HG03558 (cell line): ENCODE results near the gene NOL3.

Experiments used
- ATAC-seq: cut with Tn5 transposase; IDR thresholded peaks from one replicate; pipeline ENCODE4 v1.9.1; 2021; ENCODE audit warnings: moderate number of reproducible peaks; ENCODE audit not compliant: unreplicated experiment; ENCODE audit errors: extremely low read depth

Gene NOL3

DNA sequence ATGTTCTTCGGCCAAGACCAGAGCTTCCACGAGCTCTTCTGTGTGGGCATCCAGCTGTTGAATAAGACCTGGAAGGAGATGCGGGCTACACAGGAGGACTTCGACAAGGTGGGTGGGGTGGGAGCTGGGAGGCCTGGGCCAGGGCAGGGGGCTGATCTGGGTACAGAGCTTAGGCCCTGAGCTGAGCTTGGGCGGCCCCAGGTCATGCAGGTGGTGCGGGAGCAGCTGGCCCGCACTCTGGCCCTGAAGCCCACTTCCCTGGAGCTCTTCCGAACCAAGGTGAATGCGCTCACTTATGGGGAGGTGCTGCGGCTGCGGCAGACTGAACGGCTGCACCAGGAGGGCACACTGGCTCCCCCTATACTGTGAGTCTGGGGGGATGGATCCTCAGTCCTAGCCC lies 32.1 kb downstream of the NOL3 start:
- no peak for ATAC-seq

DNA sequence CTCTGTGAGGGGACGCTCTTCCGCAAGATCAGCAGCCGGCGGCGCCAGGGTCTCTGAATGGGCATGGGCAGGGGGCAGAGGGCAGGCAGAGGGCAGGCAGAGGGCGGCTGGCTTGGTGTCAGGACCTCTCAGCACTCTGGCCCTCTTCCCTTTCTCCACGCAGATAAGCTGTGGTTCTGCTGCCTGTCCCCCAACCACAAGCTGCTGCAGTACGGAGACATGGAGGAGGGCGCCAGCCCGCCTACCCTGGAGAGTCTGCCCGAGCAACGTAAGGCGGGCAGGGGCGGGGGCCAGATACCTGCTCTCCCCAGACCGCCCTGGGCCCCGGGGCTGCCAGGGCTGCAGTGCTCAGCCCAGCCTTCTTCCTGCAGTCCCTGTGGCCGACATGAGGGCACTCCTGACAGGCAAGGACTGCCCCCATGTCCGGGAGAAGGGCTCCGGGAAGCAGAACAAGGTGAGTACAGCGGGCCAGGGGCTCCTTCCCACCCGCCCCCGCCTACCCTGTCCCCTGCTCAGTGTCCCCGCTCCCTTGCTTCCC lies 32.7 kb downstream of the NOL3 start:
- no peak for ATAC-seq

DNA sequence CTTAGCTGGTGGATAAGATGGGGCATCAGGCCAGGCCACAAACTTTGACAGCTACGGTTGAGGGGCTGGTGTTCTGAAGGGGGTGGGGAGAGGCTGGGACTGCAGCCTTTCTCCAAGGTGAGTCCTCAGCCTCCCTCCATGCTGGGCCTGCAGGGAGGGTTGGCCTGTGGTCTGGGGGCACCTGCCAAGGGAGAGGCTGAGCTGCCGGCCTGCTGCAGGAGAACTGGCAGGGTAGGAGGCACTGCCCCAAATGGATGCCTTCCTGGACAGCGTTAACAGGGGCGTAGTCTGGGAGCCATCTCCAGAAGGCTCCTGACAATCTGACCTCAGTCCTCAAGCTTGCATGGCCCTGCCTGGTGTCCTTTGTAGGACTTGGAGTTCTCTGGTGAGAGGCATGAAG lies 33.7 kb downstream of the NOL3 start:
- no peak for ATAC-seq

DNA sequence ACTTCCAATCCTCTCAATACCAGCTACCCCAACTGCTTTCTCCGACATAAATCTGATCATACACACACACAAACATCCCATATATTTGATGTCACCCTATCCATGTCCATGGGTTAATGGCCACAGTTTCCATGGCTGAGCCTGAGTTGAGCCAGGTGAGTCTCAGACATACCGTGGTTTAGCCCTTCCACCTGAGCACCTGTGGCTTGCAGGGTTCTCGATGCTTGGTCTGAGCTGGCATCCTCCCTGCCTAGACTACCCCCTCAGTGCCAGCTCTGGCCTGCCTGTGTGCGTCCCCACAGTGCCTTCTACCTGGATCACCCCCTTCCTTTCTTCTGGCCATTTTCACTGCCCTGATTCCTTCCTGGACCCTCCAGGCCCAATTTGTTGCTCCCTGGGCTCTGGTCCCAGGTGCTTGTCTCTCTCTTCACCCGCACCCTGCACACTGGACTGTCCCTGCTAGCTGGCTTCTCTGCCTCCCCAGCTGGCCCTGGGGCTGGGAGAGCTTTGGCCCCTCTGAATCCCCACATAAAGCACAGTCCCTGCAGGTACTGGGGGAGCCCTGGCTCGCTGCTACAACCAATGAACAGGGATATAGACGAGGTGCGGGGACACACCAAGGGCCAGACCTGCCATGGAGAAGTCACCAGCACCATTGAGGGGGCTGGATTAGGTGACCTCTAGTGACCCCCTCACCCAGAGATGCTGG lies 35.9 kb downstream of the NOL3 start:
- no peak for ATAC-seq

DNA sequence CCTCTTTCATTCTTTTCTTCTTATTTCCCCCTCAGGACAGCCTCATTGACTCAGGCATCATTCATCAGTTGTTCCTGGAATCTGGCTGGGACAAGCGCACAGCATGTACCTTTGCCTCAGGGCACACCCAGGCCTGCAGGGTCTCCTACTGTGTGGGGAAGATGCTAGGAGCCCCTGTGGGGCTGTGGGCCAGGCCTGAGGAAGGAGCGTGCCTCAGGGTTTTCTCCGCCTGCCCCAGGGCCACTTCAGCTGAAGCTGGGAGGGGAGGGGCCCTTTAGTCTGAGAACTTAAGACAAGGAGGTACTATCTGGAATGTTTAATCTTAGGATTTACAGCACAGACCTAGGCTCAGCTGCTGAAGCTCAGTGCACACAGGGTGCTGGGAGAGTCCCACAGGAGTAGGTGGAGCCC lies 36.5 kb downstream of the NOL3 start:
- no peak for ATAC-seq

DNA sequence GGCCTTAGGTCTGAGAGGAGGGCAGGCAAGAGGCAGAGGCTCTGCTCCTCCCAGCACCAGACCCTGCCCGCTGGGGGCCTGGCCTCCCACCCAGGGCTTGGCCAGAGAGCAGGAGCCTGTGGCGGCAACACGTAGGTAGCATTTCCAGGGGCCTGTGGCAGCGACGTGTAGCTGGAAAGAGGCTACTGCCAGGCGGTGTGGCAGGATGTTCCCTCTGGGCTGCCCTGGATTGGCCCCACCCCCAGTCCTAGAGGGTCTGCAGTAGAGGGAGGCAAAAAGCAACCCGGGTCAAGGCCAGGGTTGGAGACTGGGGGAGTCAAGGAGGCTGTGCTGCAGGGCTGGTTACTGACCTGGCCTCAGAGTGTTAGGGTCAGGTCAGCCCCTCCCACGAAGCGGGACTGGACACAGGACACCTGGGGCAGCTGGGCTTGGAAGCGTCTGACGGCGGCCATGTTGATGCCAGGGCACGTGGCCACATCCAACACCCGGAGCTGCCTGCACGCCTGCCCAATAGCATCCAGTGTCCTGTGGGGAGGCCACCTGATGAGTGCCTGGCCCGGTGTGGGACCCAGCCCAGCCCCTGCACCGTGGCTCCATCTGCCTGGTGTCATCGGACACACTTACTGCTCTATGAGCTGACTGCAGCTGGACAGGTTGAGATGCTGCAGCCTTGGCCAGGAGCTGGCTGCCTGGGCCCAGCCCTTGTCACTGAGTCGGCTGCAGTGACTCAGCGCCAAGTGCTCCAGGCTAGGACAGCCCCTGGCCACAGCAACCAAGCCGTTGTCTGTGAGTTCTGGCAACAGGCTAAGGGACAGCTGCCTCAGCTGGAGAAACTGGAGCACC lies 37.1 kb downstream of the NOL3 start:
- ATAC-seq, result no peak

DNA sequence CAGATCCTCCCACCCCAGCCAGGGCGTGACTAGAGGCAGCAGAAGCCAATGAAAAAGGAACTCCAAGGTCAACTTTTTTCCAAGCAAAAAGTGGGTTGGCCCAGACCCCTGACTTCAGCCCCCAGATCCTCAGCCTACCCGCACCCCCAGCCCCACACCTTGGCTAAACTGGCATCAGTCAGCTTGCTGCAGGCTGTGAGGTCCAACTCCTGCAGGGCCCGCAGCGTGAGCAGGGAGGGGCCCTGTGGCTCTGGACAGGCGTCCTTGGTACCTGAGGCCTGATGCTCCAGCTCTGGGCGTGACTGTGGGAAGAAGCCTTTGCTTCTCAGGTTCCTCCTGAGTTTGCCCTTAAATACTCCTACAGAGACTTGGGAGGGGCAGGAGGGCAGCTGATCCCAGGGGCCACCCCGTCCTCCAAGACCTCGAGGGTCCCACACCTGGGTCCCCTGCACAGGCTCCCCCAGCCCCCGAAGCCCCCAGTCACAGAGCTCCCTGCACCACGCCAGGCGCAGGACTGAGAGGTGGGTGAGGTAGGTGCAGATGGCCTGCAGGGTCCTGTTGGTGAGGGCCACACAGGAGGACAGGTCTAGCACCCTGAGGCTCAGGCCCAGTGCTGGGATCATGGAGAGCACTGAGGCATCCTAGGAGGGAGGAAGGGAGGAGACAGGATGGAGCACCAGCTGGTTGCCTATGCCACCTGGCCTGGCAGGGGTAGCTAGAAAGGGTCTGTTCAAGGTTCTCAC lies 38.0 kb downstream of the NOL3 start:
- ATAC-seq, result no peak

DNA sequence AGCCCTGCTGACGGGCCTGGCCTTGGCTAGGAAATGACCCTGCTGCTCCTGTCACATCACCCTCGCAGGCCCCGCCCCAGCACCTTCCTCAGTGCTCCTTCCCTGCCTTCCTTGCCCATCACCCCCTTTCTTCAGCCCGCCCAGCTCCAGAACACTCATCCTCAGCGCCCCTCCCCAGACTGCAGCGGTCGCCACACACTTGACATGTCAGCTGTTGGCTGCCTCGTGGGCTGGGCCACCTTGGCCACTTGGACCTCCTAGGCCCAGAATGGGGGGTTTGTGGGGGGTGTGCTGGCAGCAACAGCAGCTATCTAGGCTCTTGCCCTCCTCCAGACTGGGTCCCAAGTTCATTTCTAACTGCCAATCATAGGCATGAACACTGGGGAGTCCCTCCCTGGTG lies 39.2 kb downstream of the NOL3 start:
- no peak for ATAC-seq

DNA sequence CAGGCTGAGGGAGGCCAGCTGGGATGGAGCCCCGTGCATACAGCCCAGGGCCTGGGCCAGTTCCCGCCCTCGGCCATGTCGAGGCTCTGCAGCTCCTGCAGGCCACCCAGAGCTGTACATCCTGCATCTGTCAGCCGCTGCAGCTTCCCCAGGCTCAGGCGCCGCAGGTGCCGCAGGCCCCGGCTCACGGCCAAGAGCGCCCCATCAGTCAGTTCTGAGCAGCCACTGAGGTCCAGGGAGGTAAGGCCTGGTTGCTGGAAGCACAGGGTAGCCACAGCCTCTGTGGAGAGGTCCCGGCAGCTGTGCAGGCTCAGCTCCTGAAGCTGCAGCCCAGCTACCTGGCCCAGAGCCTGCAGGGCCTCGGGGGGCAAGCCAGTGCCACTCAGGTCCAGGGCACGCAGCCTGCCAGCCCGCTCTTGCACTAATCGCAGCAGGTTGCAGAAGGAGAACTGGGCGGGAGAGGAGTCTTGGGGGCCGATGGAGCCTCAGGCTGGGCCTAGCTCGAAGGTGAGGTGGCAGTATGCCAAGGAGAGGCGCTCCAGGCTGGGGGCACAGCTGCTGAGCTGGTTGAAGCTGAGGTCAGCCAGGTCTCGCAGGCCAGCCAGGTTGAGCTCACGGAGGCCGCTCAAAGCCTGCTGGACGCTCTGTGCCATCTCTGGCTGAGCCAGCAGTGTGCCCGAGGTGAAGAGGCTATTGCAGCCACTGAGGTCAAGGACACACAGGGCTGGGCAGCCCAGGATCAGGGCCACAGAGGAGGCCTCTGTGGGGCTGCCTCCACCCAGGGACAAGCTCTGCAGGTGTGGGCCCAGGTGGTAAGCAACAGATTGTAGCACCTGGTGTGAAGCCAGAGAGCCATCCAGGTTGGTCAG lies 40.0 kb downstream of the NOL3 start:
- no peak for ATAC-seq

DNA sequence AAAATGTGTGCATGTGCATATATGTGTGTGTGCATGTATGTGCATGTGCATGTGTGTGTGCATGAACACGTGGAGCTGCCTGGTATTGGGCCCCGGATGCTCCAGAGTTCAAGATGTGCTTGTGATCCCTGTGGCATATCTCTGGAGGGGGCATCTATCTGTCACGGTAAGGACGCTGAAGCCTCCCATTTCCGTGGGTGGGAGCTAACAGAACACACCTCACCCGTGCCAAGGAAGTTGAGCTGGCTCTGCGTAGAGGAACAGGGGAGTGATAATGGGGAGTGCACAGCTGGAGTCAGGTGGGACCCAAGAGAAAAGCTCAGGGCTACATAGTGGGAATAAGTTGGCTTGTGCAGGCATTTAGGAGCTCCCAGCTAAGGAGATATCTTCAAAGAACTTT lies 41.3 kb downstream of the NOL3 start:
- ATAC-seq, result no peak

DNA sequence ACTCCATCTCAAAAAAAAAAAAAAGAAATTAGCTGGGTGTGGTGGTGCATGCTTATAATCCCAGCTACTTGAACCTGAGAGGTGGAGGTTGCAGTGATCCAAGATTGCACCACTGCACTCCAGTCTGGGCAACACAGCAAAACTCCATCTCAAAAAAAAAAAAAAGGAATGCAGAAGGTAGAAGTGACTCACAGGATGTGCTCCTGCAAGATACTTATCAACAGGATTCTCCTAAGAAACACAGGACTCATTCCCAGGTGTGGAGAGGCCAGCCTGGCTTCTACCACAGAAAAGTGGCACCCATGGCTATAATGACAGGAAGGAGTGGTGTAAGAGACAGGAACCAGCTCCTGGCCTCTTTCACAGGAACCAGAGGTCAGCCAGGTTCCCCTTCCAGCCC lies 42.4 kb downstream of the NOL3 start:
- no peak for ATAC-seq

DNA sequence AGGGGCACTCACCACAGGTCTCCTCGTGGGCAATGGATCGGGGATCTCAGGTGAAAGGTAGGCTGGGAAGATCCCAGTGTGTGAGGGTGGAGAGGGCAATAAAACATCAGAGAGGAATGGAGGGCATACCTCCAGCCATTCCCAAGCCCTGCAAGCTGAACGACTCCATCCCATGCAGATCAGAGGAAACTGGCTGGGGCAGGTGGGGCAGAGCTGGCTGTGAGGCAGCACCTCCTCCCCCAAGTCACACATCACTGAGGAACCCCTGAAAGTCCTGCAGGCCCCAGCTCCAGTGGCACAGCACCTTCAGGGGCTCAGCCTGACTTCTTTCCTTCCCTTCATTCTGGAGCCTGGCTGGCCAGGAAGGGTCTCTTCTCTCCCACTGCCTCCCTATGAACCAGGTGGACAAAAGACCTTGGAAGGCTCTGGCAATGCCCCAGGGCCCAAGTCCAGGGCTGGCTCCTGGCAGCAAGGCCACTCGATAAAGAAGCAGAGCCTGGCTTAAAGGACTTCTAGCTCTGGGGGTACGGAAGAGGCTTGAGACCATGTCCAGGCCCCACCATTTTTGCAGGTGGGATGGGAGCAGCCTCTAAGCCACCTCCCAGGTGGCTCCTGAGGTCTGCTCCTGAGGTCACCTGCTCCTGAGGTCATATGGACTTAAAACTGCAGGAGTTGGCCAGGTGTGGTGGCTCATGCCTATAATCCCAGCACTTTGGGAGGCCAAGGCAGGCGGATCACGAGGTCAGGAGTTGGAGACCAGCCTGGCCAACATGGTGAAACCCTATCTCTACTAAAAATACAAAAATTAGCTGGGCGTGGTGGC lies 43.1 kb downstream of the NOL3 start:
- no peak for ATAC-seq

DNA sequence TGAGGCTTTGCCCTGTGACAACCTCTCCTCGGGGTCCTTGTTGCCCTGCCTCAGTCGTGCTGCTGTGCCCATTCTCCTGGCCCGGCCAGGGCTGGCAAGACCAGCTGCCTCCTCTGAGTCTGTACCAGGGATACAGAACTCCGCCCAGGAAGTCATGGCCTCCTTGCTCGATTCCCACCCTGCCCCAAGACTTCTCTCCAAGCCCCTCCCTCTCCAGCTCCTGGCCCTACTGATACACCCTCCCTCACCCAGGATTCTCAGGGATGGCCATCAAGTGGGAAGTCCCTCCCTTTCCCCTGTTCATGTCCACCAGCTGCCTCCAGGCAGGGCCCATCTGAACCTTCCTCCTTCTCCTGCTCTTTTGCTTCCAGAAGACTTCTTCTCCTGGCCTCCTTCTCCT lies 45.4 kb downstream of the NOL3 start:
- ATAC-seq, result no peak

DNA sequence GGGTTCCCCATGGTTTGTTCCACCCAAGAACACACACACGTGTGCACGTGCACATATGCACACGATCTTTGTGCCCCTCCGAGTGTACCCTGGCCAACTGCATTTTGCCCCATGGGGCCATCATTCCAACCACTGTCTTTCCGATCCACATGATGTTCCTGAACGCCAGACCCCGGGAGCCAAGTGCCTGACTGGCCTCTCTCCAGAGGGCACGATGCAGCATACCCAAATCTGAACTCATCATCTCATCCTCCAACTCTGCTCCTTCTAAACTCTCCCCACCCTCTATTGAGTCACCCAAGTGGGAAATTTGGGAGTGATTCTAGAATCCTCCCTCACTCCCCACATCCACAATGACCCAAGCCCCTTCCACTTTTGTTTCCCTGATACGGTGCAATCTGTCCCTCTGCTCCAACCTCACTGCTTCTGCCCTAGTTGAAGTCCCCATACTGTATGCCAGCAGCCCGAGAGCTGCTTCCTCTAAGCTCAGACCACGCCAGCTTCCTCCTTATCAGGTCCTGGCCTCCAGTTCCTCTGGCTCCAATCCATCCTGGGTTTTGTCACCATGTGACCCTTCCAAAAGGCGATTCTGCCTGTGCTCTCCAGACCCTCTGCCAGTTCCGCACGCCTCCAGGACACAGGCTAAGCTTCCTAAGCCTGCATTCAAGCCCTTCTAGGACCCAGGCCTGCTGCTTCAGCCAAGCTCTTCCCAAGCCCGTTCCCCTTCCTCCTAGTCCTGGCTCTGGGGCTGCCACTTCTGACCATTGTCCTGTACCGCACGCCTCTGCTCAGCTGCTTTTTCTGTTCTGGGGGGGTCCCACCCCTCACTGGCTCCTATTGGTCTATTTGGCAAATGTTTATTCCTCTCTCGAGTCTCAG lies 46.5 kb downstream of the NOL3 start:
- no peak for ATAC-seq

DNA sequence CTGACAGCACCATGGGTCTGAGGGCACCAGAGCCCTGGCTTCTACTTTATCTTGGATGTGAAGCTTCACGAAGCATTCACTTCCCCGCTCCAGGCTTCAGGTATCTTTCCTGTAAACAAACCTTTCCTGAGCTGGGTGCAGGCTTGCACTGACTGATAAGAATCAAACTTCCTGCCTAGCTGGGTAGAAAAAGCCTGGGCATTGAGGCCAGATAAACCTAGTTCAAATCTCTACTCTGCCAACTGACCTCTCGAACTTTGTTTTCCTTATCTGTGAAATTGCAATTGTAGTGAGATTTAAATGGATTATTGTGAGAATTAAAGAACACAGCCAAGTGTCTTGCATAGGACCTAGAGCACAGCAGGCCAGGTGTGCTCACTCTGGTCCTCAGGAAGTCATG lies 53.7 kb downstream of the NOL3 start:
- ATAC-seq, result no peak
